ENCODE results near the gene ASTN2.

The ASTN2 gene

GRCh38 chr9:116653348-116654058 lies 761.4 kb downstream of the ASTN2 start:
- no peak for DNase-seq

DNA sequence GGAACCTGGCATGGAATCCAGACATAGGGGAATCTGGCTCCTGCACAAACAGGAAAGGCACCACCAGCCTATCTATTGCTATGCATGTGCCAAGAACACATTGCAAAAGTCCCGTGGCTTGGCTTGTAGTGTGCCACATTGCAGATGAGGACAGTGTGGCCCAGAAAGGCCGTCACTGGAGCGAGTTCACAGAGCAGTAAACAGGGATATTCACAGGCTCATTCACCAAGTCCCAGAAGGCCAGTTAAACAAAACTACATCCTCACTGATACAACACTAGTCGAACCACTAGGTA lies 767.4 kb downstream of the ASTN2 start:
- DNase-seq = no peak

- peak in 1 of 5 experiments; percentile 11 for DNase-seq
Measured at GRCh38 chr9:116646661-116647514, 768.0 kb downstream of the ASTN2 start.

- no peak for DNase-seq
Measured at GRCh38 chr9:116644091-116644688, 770.7 kb downstream of the ASTN2 start.

GRCh38 chr9:116643691-116644090 lies 771.2 kb downstream of the ASTN2 start:
- no peak for DNase-seq

GRCh38 chr9:116641292-116642059 lies 773.4 kb downstream of the ASTN2 start:
- DNase-seq = no peak

DNA sequence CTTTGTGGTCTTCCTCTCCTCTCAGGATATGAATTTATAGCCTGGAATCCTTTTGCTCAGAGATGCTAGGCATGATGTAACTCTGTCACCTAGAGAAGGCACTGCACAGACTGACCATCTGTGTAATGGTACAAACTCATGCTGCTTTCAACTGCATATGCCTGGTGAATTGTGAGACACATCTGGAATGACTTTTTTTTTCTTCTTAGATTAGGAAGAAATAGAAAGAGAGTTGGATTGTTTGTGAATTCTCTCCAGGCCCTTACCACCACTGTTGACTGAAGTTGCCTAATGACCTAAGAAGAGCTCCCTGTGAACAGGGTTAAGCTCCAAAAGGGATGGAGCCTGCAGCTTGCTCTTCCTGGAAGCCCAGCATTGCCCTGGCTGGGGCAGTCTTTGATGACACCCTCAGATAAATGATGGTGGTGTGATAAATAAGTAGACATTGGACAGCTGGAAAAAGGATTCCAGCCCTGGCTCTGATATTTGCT lies 775.6 kb downstream of the ASTN2 start:
- no peak for DNase-seq

GRCh38 chr9:116635908-116636307 lies 778.9 kb downstream of the ASTN2 start:
- DNase-seq = no peak

GRCh38 chr9:116632990-116633838 lies 781.6 kb downstream of the ASTN2 start:
- DNase-seq = no peak

DNA sequence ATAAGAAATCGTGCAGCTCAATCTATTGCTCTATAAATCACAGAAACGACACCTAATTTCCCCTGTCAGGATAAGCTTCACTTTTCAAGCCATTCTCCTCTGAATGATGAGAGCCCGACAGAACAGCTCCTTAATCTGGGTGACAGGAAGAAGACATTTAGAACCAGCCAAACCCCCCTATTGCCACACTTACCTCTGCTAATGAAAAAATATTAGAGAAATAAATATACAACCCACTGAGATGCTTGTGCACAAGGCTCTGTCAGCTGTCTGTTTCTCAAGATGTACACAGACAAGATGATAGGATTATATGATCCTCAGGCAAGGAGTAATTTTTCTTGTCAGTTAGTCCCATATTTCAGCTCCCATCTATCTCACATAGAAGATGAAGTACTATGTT lies 785.2 kb downstream of the ASTN2 start:
- DNase-seq = no peak

GRCh38 chr9:116628716-116629115 lies 786.1 kb downstream of the ASTN2 start:
- DNase-seq = no peak

DNA sequence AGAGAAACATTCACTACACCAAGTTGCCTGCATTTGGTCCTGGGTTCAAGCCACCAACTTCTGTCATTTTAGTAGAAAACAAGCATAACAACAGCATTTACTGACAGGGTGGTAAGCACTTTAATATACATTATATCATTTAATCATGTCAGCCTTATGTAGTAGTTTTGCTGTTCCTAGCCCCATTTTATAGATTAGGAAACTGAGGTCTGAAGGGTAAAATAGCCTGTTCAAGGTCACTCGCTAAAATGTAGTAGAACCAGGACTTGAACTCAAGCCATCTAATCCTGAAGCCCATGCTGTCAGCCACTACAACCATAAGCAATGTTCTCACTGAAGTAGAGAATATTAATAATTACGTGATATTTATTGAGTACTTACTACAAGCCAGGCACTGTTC lies 787.4 kb downstream of the ASTN2 start:
- DNase-seq = no peak

DNA sequence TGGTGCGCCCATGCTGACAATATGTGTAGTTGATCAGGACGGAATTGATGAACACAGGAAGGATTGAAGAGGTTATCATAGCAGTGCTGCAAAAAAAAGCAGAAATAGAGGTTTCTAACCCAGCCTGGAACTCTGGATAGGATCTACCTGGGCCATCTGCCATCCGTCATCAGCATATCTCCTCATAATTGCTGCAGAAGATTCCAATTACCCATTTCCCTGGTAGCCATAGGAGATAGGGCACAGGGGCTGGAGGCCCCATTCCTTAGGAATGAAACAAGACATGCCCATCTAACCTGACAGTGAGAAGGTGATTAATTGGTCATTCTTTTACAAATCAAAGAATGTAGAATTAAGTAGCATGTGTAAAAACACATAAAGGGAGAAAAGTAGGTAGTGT lies 788.1 kb downstream of the ASTN2 start:
- DNase-seq = no peak

- DNase-seq = no peak
Measured at GRCh38 chr9:116623715-116624114, 791.1 kb downstream of the ASTN2 start.

- no peak for DNase-seq
Measured at GRCh38 chr9:116617389-116617788, 797.5 kb downstream of the ASTN2 start.

- no peak for DNase-seq
Measured at GRCh38 chr9:116616304-116616914, 798.4 kb downstream of the ASTN2 start.

DNA sequence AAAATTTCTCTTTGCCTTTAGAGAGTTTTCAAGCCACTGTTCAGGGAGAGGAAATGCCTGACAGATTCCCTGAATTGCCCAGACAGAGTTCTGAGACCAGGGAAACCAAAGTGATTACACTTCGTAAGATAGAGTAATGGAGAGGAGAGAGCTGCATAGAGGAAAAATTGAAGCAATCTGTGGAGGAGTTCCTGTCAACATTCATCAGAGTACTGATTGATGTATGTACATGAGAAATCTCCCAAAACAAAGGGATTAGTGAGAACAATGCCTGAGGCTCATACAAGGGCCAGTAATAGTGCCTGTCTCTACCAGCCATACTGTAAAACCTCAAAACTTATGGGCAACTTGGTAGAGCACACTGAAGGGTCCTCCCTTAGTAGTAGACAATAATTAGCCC lies 806.8 kb downstream of the ASTN2 start:
- no peak for DNase-seq

DNA sequence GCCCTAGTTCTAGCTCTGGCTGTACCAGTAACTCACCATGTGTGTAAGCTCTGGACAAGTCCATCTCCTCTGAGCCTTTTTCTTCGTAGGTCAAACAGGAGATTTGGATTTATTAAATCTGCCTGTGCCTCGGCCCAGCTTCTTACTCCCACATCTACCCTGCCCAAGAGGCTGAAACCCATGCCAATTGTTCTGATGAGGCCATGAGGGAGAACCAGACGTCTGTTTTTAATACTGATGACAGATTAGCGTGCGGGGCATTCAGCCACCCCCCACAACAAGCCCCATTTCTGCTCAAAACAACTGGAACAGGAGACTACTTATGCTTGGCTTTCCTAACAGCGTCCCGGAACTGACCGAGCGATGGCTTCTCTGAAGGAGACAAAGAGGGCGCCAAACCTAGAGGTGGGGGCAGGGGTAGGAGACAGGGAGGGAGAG lies 808.9 kb downstream of the ASTN2 start:
- DNase-seq = no peak

DNA sequence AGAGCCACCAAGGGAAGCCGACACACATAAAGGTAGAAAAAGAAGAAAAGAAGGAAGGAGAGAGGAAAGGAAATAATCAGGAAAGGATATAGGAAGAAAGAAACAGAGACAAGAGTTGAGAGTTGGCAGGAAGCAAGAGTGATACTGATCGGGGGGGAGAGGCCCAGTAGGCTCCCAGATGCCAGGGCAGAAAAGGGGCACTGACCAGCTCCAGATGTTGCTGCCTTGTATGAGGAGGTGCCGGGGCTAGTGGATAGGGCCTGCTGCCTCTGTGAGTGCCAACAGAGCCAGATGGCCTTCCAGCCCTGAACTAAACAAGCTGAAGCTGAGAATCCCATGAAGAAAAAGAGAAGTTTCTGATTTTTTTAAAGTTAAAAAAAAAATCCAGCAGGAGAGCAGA lies 809.8 kb downstream of the ASTN2 start:
- DNase-seq = no peak

DNA sequence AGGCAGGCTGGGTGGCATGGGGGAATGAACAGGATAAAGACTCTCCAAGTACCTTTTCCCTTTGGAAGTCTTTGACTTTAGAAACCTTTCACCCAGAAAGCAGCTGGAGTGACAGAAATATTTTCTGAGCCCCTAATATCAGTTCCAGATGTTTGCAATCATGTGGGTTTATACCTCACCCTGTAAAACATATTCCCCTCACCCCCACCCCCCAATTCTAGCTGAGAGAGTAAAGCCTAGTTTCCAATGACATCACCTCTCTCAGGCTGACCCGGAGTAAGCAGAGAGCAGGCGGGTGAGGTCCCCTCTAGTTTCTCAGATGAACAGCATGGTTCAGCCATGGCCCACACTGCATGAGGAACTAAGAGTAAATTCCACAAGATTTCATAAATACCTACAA lies 810.6 kb downstream of the ASTN2 start:
- no peak for DNase-seq

- no peak for DNase-seq
Measured at GRCh38 chr9:116599342-116599884, 815.4 kb downstream of the ASTN2 start.

Measured in T-helper 2 cell (primary cell).